HEK293 (cell line): ENCODE data around the gene OBP2A.

Source experiments
- CTCF ChIA-PET: fragments of 350-600 bp; formaldehyde crosslinking; extraction: SDS; loops from one replicate; lab custom pipeline; 2021; ENCODE audit warnings: antibody characterized with exemption; lab: Yijun Ruan, JAX
- POLR2A ChIA-PET: fragments of 300-600 bp; formaldehyde crosslinking; extraction: SDS; loops from one replicate; lab custom pipeline; 2020; ENCODE audit warnings: antibody characterized with exemption, inconsistent platforms; lab: Yijun Ruan, JAX
- H3K27ac ChIP-seq: fragments of 200-500 bp; sonication (Bioruptor generic); 2 replicates; pipeline ENCODE4 v1.5.1; 2014; ENCODE audit warnings: low read depth, low read length, control low read depth, inconsistent platforms; ENCODE audit errors: extremely low read depth
- H3K36me3 ChIP-seq, 2 experiments: fragments of 200-500 bp in 1 of 2; sonication (Bioruptor generic) in 1 of 2; 1 replicate in 1 of 2; 2 replicates in 1 of 2; pipeline ENCODE4 v1.5.1; 2014 to 2017; ENCODE audit warnings: inconsistent platforms in 2 of 2, low read length in 2 of 2; ENCODE audit not compliant: control insufficient read depth in 2 of 2, insufficient read depth in 1 of 2
- H3K4me1 ChIP-seq: fragments of 200-500 bp; sonication (Bioruptor generic); 2 replicates; pipeline ENCODE4 v1.5.1; 2014; ENCODE audit warnings: mild to moderate bottlenecking, low read length, inconsistent platforms; ENCODE audit not compliant: control insufficient read depth, insufficient read depth
- H3K4me3 ChIP-seq: 2 replicates; pipeline ENCODE4 v1.5.1; 2011; ENCODE audit warnings: low read depth, mild to moderate bottlenecking, control low read depth, low read length, moderate library complexity
- H3K9me3 ChIP-seq: fragments of 200-500 bp; sonication (Bioruptor generic); 2 replicates; pipeline ENCODE4 v1.5.1; 2014; ENCODE audit warnings: low read depth, low read length, inconsistent platforms; ENCODE audit not compliant: control insufficient read depth, insufficient read depth
- ELK4 ChIP-seq: IDR thresholded peaks from 2 replicates; pipeline ENCODE4 v1.6.1; 2011; ENCODE audit warnings: mild to moderate bottlenecking, low read depth, low read length, borderline replicate concordance
- IKZF3 ChIP-seq: fragments of 450-650 bp; IDR thresholded peaks from 2 replicates; pipeline ENCODE4 v1.5.0; 2018; ENCODE audit warnings: missing biosample characterization, mild to moderate bottlenecking, missing genetic modification characterization, moderate library complexity
- REST ChIP-seq: fragments of 450-650 bp; formaldehyde crosslinking; IDR thresholded peaks from 2 replicates; pipeline ENCODE4 v1.5.1; 2016; ENCODE audit warnings: missing biosample characterization, missing genetic modification characterization
- SCRT1 ChIP-seq: fragments of 450-650 bp; formaldehyde crosslinking; IDR thresholded peaks from 2 replicates; pipeline ENCODE4 v1.5.1; 2016; ENCODE audit warnings: missing biosample characterization, missing genetic modification characterization, borderline replicate concordance
- SP2 ChIP-seq: fragments of 450-650 bp; formaldehyde crosslinking; IDR thresholded peaks from 2 replicates; pipeline ENCODE4 v1.5.1; 2016; ENCODE audit warnings: missing biosample characterization, missing genetic modification characterization
- SP7 ChIP-seq: fragments of 450-650 bp; formaldehyde crosslinking; IDR thresholded peaks from 2 replicates; pipeline ENCODE4 v1.5.1; 2016; ENCODE audit warnings: missing biosample characterization, missing genetic modification characterization
- ZBTB10 ChIP-seq: fragments of 450-650 bp; formaldehyde crosslinking; IDR thresholded peaks from 2 replicates; pipeline ENCODE4 v1.5.1; 2016; ENCODE audit warnings: missing biosample characterization, missing genetic modification characterization
- ZBTB11 ChIP-seq: fragments of 450-650 bp; formaldehyde crosslinking; conservative IDR thresholded peaks from 2 replicates; pipeline ENCODE4 v1.5.1; 2016; ENCODE audit warnings: low read depth, missing biosample characterization, missing genetic modification characterization
- ZBTB48 ChIP-seq: fragments of 450-650 bp; formaldehyde crosslinking; IDR thresholded peaks from 2 replicates; pipeline ENCODE4 v1.5.1; 2016; ENCODE audit warnings: missing biosample characterization, missing genetic modification characterization
- ZFHX2 ChIP-seq: fragments of 450-650 bp; formaldehyde crosslinking; conservative IDR thresholded peaks from 2 replicates; pipeline ENCODE4 v1.5.1; 2016; ENCODE audit warnings: missing biosample characterization, missing genetic modification characterization
- ZFP69B ChIP-seq: fragments of 450-650 bp; formaldehyde crosslinking; IDR thresholded peaks from 2 replicates; pipeline ENCODE4 v1.5.1; 2016; ENCODE audit warnings: missing biosample characterization, missing genetic modification characterization
- ZIC2 ChIP-seq: fragments of 450-650 bp; formaldehyde crosslinking; IDR thresholded peaks from 2 replicates; pipeline ENCODE4 v1.5.1; 2016; ENCODE audit warnings: missing biosample characterization, missing genetic modification characterization
- ZNF138 ChIP-seq: fragments of 450-650 bp; formaldehyde crosslinking; IDR thresholded peaks from 2 replicates; pipeline ENCODE4 v1.5.1; 2016; ENCODE audit warnings: missing biosample characterization, missing genetic modification characterization, borderline replicate concordance
- ZNF211 ChIP-seq: fragments of 450-650 bp; formaldehyde crosslinking; IDR thresholded peaks from 2 replicates; pipeline ENCODE4 v1.5.1; 2016; ENCODE audit warnings: low read depth, missing biosample characterization, missing genetic modification characterization
- ZNF248 ChIP-seq: fragments of 450-650 bp; formaldehyde crosslinking; IDR thresholded peaks from 2 replicates; pipeline ENCODE4 v1.5.1; 2017; ENCODE audit warnings: missing biosample characterization, missing genetic modification characterization
- ZNF398 ChIP-seq: fragments of 450-650 bp; formaldehyde crosslinking; IDR thresholded peaks from 2 replicates; pipeline ENCODE4 v1.5.1; 2017; ENCODE audit warnings: missing biosample characterization, missing genetic modification characterization
- ZNF449 ChIP-seq: fragments of 450-650 bp; formaldehyde crosslinking; IDR thresholded peaks from 2 replicates; pipeline ENCODE4 v1.5.1; 2017; ENCODE audit warnings: missing biosample characterization, mild to moderate bottlenecking, missing genetic modification characterization, moderate library complexity
- ZNF501 ChIP-seq: fragments of 450-650 bp; formaldehyde crosslinking; IDR thresholded peaks from 2 replicates; pipeline ENCODE4 v1.5.1; 2016; ENCODE audit warnings: missing biosample characterization, missing genetic modification characterization
- ZNF514 ChIP-seq: fragments of 450-650 bp; formaldehyde crosslinking; IDR thresholded peaks from 2 replicates; pipeline ENCODE4 v1.5.1; 2016; ENCODE audit warnings: missing biosample characterization, missing genetic modification characterization
- ZNF704 ChIP-seq: fragments of 450-650 bp; formaldehyde crosslinking; IDR thresholded peaks from 2 replicates; pipeline ENCODE4 v1.5.1; 2016; ENCODE audit warnings: missing biosample characterization, missing genetic modification characterization

OBP2A gene

GRCh38 chr9:135501261-135502167, 44.4 kb upstream of the OBP2A start:
- Histone ChIP-seq H3K4me3 (peak overlapping the region; percentile 87), H3K36me3 (peaks cover 0 to 38% of the 10 kb centered on the region in 2 experiments; a peak in 2 of 3 replicates)
- TF ChIP-seq ZNF514 (tag by site-specific recombination) (no peak), REST (tag by site-specific recombination) (no peak), ZNF704 (no peak), SCRT1 (tag by site-specific recombination) (no peak), ZBTB10 (tag by site-specific recombination) (no peak), SP2 (tag by site-specific recombination) (0 out of 2 replicates have a peak, but pooled peaks have one; percentile 8), ZBTB11 (tag by site-specific recombination) (no peak), ZNF398 (tag by site-specific recombination) (no peak), ZIC2 (peak; percentile 5; the same call in 1 of the 2 replicates), ZNF248 (tag by site-specific recombination) (no peak), ZNF449 (tag by site-specific recombination) (0 out of 2 replicates have a peak, but pooled peaks have one; percentile 10), SP7 (no peak), ZFP69B (tag by site-specific recombination) (no peak), ELK4 (no peak), ZBTB48 (tag by site-specific recombination) (no peak), ZFHX2 (tag by site-specific recombination) (no peak), IKZF3 (no peak), ZNF211 (tag by site-specific recombination) (no peak), ZNF501 (tag by site-specific recombination) (no peak), ZNF138 (no peak)

More at GRCh38 chr9:135501261-135502167, 44.4 kb upstream of the OBP2A start:
- no peaks in the 10 kb centered on the region for H3K9me3 ChIP-seq
- peaks cover 3% of the 10 kb centered on the region; the same call in 1 of the 2 replicates for H3K4me1 ChIP-seq
- ChIA-PET POLR2A (no interaction called here), CTCF (no interaction called here)
- H3K27ac ChIP-seq = peak overlapping the region; percentile 89; the same call in 1 of the 2 replicates
